ENCODE measurements around the gene BORCS6.
A peak's percentile ranks its signal among the peaks of the same experiment; 100 is the strongest.

- TF ChIP-seq POLR2A (IDR thresholded peaks at IDR 0.05; ENCODE audit: low read length), result peak; percentile 82
- TF ChIP-seq GATA1 (IDR thresholded peaks at IDR 0.05; ENCODE audit: low read depth, low read length), result no peak
Observed at GRCh38 chr17:8153957-8154607, 35.9 kb downstream of the BORCS6 start.

Measured in erythroblast (primary cell).